OCI-LY3 (cell line): ENCODE data around the gene CCDC85B.
"Not testable (repeated sequence)": the region's sequence is repeated elsewhere in the genome, so short reads cannot be mapped to it uniquely, and the experiment has no call there.

Source experiments
- H2AFZ ChIP-seq: fragments of 200-600, 300-600 bp; shearing (Covaris generic); 2 replicates; pipeline ENCODE4 v1.6.0; 2014; ENCODE audit warnings: antibody characterized with exemption, low read depth, low read length
- H3K27ac ChIP-seq: fragments of 200-600, 300-600 bp; sonication (generic); 2 replicates; pipeline ENCODE4 v1.5.1; 2014; ENCODE audit warnings: mild to moderate bottlenecking, low read length, moderate library complexity, mixed read lengths
- H3K27me3 ChIP-seq: fragments of 200-600, 300-600 bp; sonication (generic); 2 replicates; pipeline ENCODE4 v1.6.1; 2014; ENCODE audit warnings: low read depth, low read length, mixed read lengths
- H3K36me3 ChIP-seq: fragments of 200-600, 300-600 bp; sonication (generic); replicated peaks from 2 replicates; pipeline ENCODE3; 2014; ENCODE audit warnings: low read depth, low read length, mixed read lengths
- H3K4me1 ChIP-seq: fragments of 300-600, 200-600 bp; sonication (generic); 2 replicates; pipeline ENCODE4 v1.6.1; 2014; ENCODE audit warnings: low read length, mixed read lengths
- H3K4me2 ChIP-seq: fragments of 200-600, 300-600 bp; sonication (generic); 2 replicates; pipeline ENCODE4 v1.6.1; 2014; ENCODE audit warnings: low read length, mixed read lengths
- H3K4me3 ChIP-seq: fragments of 300-600, 200-600 bp; sonication (generic); 2 replicates; pipeline ENCODE4 v1.5.1; 2014; ENCODE audit warnings: antibody characterized with exemption, mild to moderate bottlenecking, low read length, moderate library complexity
- H3K79me2 ChIP-seq: fragments of 300-600, 200-600 bp; shearing (Covaris generic); 2 replicates; pipeline ENCODE4 v1.6.1; 2014; ENCODE audit warnings: mild to moderate bottlenecking, low read length, mixed read lengths
- H3K9ac ChIP-seq: fragments of 300-600, 200-600 bp; shearing (Covaris generic); 2 replicates; pipeline ENCODE4 v1.6.0; 2014; ENCODE audit warnings: mild to moderate bottlenecking, low read length, moderate library complexity
- H3K9me3 ChIP-seq: fragments of 200-600, 300-600 bp; shearing (Covaris generic); 2 replicates; pipeline ENCODE4 v1.6.1; 2014; ENCODE audit warnings: low read length, mixed read lengths; ENCODE audit not compliant: insufficient read depth
- H4K20me1 ChIP-seq: fragments of 200-600, 300-600 bp; sonication (generic); 2 replicates; pipeline ENCODE4 v1.6.1; 2016; ENCODE audit warnings: low read length, mixed read lengths; ENCODE audit not compliant: insufficient read depth
- EZH2phosphoT487 ChIP-seq: fragments of 200-600 bp; shearing (Covaris generic); IDR thresholded peaks from 2 replicates; pipeline ENCODE4 v1.6.1; 2018; ENCODE audit warnings: antibody characterized with exemption, mixed run types, low read depth
- TF ChIP-seq, protein P1 (sequence below): fragments of 200-600, 300-600 bp; sonication (generic); IDR thresholded peaks from 2 replicates; pipeline ENCODE4 v1.5.1; 2014; ENCODE audit warnings: antibody characterized with exemption, low read length, low read depth

CCDC85B gene

DNA sequence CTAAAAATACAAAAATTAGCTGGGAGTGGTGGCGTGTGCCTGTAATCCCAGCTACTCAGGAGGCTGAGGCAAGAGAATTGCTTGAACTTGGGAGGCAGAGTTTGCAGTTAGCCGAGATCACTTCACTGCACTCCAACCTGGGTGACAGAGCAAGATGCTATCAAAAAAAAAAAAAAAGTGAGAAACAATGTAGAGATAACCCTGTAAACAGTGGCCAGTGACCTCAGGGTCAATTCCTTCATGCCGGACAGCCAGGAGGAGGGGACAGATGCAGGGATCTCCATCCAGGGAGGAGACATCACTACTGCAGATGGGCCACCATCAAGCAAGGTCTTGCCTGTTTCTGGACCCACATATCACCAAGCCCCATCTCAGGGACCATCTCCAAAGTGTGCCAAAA, 42.7 kb upstream of the CCDC85B start:
- no peak overlapping the region for H3K4me3 ChIP-seq
- no peaks in the 10 kb centered on the region for H3K4me1 ChIP-seq
- H3K27me3 ChIP-seq: 0 out of 2 replicates have a peak, but pooled peaks cover 3% of the 10 kb centered on the region
- TF ChIP-seq, protein P1, sequence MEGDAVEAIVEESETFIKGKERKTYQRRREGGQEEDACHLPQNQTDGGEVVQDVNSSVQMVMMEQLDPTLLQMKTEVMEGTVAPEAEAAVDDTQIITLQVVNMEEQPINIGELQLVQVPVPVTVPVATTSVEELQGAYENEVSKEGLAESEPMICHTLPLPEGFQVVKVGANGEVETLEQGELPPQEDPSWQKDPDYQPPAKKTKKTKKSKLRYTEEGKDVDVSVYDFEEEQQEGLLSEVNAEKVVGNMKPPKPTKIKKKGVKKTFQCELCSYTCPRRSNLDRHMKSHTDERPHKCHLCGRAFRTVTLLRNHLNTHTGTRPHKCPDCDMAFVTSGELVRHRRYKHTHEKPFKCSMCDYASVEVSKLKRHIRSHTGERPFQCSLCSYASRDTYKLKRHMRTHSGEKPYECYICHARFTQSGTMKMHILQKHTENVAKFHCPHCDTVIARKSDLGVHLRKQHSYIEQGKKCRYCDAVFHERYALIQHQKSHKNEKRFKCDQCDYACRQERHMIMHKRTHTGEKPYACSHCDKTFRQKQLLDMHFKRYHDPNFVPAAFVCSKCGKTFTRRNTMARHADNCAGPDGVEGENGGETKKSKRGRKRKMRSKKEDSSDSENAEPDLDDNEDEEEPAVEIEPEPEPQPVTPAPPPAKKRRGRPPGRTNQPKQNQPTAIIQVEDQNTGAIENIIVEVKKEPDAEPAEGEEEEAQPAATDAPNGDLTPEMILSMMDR: no peak
- TF ChIP-seq EZH2phosphoT487: no peak
- no peak overlapping the region for H3K4me2 ChIP-seq
- H4K20me1 ChIP-seq: no peaks in the 10 kb centered on the region; the same call in 1 of the 2 replicates
- no peaks in the 10 kb centered on the region for H3K9me3 ChIP-seq
- peaks cover 19% of the 10 kb centered on the region for H3K36me3 ChIP-seq
- H3K79me2 ChIP-seq: no peaks in the 10 kb centered on the region
- no peak overlapping the region for H3K9ac ChIP-seq
- H3K27ac ChIP-seq: no peak overlapping the region
- no peak overlapping the region for H2AFZ ChIP-seq

DNA sequence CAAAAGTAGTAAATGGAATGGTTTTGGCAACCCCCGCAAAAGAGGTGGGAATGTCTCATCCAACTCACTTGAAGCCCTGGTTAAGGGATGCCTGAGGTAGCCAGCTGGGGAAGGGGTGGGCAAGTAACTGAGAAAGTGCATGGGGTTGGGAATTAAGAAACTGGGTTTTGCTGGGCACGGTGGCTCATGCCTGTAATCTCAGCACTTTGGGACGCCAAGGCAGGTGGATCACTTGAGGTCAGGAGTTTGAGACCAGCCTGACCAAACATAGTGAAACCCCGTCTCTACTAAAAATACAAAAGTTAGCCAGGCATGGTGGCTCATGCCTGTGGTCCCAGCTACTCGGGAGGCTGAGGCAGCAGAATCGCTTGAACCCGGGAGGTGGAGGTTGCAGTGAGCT, 41.8 kb upstream of the CCDC85B start:
- H4K20me1 ChIP-seq, H2AFZ ChIP-seq, H3K27me3 ChIP-seq, H3K27ac ChIP-seq, H3K9ac ChIP-seq, H3K79me2 ChIP-seq, H3K9me3 ChIP-seq, H3K4me3 ChIP-seq, H3K4me2 ChIP-seq, H3K4me1 ChIP-seq: not testable (repeated sequence)
- peaks cover 28% of the 10 kb centered on the region for H3K36me3 ChIP-seq

DNA sequence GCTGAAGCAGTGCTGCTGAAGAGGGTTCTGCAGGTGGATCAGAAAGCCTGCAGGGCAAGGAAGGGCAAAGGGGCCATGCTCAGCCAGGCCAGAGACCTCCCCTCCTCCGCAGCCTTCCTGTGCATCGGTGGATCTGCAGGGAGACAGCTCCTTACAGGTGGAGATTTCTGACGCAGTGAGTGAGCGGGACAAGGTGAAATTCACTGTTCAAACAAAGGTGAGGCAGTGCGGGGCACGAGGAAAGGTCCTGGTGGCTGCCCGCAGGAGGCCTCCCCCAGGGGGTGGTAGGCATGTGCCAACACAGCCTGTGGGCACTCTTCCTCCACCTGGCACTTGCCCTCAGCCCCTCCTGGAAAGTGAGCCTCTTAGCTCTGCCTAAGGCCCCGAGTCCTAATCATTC, 41.1 kb upstream of the CCDC85B start:
- Histone ChIP-seq H3K4me1 (no peaks in the 10 kb centered on the region), H3K36me3 (peaks cover 35% of the 10 kb centered on the region)
- TF ChIP-seq EZH2phosphoT487: no peak
- TF ChIP-seq, protein P1: no peak

DNA sequence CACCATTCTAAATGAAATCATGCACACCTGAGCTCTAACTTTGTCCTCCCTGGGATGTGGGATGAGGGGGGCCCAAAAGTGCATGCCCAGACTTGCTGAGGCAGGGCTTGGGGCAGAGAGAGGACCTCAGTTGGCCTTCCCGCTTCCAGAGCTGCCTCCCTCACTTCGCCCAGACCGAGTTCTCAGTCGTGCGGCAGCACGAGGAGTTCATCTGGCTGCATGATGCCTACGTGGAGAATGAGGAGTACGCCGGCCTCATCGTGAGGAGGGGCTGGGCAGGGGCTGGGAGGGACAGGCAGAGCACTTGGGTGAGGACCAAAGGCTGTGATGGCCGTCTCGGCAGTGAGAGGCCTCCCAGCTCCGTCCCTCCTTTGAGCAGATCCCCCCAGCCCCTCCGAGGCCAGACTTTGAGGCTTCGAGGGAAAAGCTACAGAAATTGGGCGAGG, 40.7 kb upstream of the CCDC85B start:
- Histone ChIP-seq H3K4me3 (no peak overlapping the region), H3K4me2 (no peak overlapping the region), H3K4me1 (no peaks in the 10 kb centered on the region), H2AFZ (no peak overlapping the region), H3K36me3 (peaks cover 39% of the 10 kb centered on the region), H3K79me2 (peaks cover 11% of the 10 kb centered on the region), H3K9me3 (no peaks in the 10 kb centered on the region), H3K9ac (no peak overlapping the region), H4K20me1 (peaks cover 18% of the 10 kb centered on the region), H3K27ac (no peak overlapping the region), H3K27me3 (0 out of 2 replicates have a peak, but pooled peaks cover 3% of the 10 kb centered on the region)
- TF ChIP-seq, protein P1: no peak

More for the DNA sequence above, 41.1 kb upstream of the CCDC85B start:
- Histone ChIP-seq H2AFZ (no peak overlapping the region), H3K9me3 (no peaks in the 10 kb centered on the region), H3K79me2 (peaks cover 7% of the 10 kb centered on the region), H3K27ac (no peak overlapping the region), H3K4me3 (no peak overlapping the region), H3K27me3 (0 out of 2 replicates have a peak, but pooled peaks cover 3% of the 10 kb centered on the region), H4K20me1 (peaks cover 13% of the 10 kb centered on the region), H3K9ac (no peak overlapping the region), H3K4me2 (no peak overlapping the region)
